Breast epithelium (tissue), 4 donors: ENCODE data around the gene IMMP2L. TPM values are rescaled to one million over a fixed set of nuclear protein-coding genes. Genes with fewer than 3 reads are reported as not detected.
"Not testable (repeated sequence)": the region's sequence is repeated elsewhere in the genome, so short reads cannot be mapped to it uniquely, and the experiment has no call there.

ENCODE experiments used
- DNase-seq, 2 donors: peaks; one replicate each; pipeline ENCODE4 v3.0.0-alpha.2; 2019; ENCODE audit warnings: low spot score in 2 of 2
- H3K27ac ChIP-seq, 2 donors: fragments of 200-600 bp; sonication (generic) in 1 of 2; one replicate each; pipeline ENCODE4 v1.5.1; 2016 to 2019; ENCODE audit warnings: mild to moderate bottlenecking in 1 of 2
- H3K27me3 ChIP-seq, 2 donors: fragments of 200-600 bp; sonication (generic) in 1 of 2; one replicate each; pipeline versions ENCODE4 v1.5.1 to v1.6.0; 2017 to 2019; ENCODE audit warnings: control low read depth in 1 of 2, mild to moderate bottlenecking in 1 of 2
- H3K36me3 ChIP-seq: fragments of 200-600 bp; one replicate; pipeline ENCODE4 v1.5.1; 2019
- H3K4me1 ChIP-seq, 2 donors: fragments of 200-600 bp; sonication (generic); one replicate each; pipeline ENCODE4 v1.5.1; 2016 to 2019; ENCODE audit warnings: control low read depth in 1 of 2
- H3K4me3 ChIP-seq, 3 donors: fragments of 200-600 bp; sonication (generic); 1 replicate in 2 of 3; 2 replicates in 1 of 3; pipeline ENCODE4 v1.5.1; 2016 to 2019; ENCODE audit warnings: mild to moderate bottlenecking in 3 of 3, moderate library complexity in 2 of 3
- H3K9me3 ChIP-seq, 2 donors: fragments of 200-600 bp; sonication (generic) in 1 of 2; one replicate each; pipeline ENCODE4 v1.5.1; 2016 to 2019; ENCODE audit warnings: control low read depth in 1 of 2
- CTCF ChIP-seq, 3 donors: fragments of 450-650 bp; IDR thresholded peaks; one replicate each; pipeline ENCODE4 v1.5.1; 2016 to 2017; ENCODE audit warnings: antibody characterized with exemption in 3 of 3, mild to moderate bottlenecking in 3 of 3, moderate library complexity in 3 of 3
- POLR2A ChIP-seq: fragments of 450-650 bp; IDR thresholded peaks from one replicate; pipeline ENCODE4 v1.6.1; 2016; ENCODE audit warnings: antibody characterized with exemption, mild to moderate bottlenecking, moderate library complexity
- POLR2AphosphoS5 ChIP-seq, 3 donors: sonication (generic); formaldehyde crosslinking; IDR thresholded peaks; one replicate each; pipeline ENCODE4 v1.6.1; 2017; ENCODE audit warnings: antibody characterized with exemption in 3 of 3
- intact Hi-C: fragments of 100-400 bp; cut with DNase I; formaldehyde crosslinking; loops from one replicate; pipeline ENCODE4 v1.15.1; 2023; ENCODE audit warnings: low total_unique reads
- total RNA-seq, 3 donors: library from RNA; depleted of rRNA; stranded (reverse); fragments of >200 nt; gene quantifications; one replicate each; pipeline ENCODE4 v1.1.0, GENCODE V29; 2016

The IMMP2L gene
- total RNA-seq, 3 donors from 2014 or later, result 19.8 to 39.7 (median 30.8) TPM

GRCh38 chr7:111473449-111474198, 88.7 kb downstream of the IMMP2L start:
- no peak overlapping the region for H3K4me3 ChIP-seq
- H3K27ac ChIP-seq, result no peak overlapping the region
- TF ChIP-seq POLR2A (no peak), CTCF (IDR thresholded peaks at IDR 0.05) (no peak), POLR2AphosphoS5 (IDR thresholded peaks at IDR 0.05) (no peak)
- H3K27me3 ChIP-seq, result no peaks in the 10 kb centered on the region
- H3K36me3 ChIP-seq, result no peaks in the 10 kb centered on the region
- H3K4me1 ChIP-seq, result no peaks in the 10 kb centered on the region
- no peak for DNase-seq
- intact Hi-C loops, result loop anchor here (5.0 kb wide), 1 partner anchor 184 kb away; no protein-coding TSS in a partner anchor
- no peaks in the 10 kb centered on the region for H3K9me3 ChIP-seq

GRCh38 chr7:111470998-111471397, 91.3 kb downstream of the IMMP2L start:
- no peak for DNase-seq
- H3K36me3 ChIP-seq, result no peaks in the 10 kb centered on the region
- intact Hi-C loops, result loop anchor here (5.0 kb wide), 1 partner anchor 186 kb away; no protein-coding TSS in a partner anchor
- H3K4me3 ChIP-seq, result no peak overlapping the region
- no peaks in the 10 kb centered on the region for H3K4me1 ChIP-seq
- no peaks in the 10 kb centered on the region for H3K27me3 ChIP-seq
- H3K9me3 ChIP-seq, result no peaks in the 10 kb centered on the region
- no peak for TF ChIP-seq CTCF (IDR thresholded peaks at IDR 0.05)
- TF ChIP-seq POLR2A, result no peak
- TF ChIP-seq POLR2AphosphoS5 (IDR thresholded peaks at IDR 0.05), result no peak
- H3K27ac ChIP-seq, result no peak overlapping the region

- DNase-seq, H3K27me3 ChIP-seq, H3K4me1 ChIP-seq, H3K36me3 ChIP-seq, H3K4me3 ChIP-seq, H3K27ac ChIP-seq, H3K9me3 ChIP-seq: not testable (repeated sequence)
- intact Hi-C loops, result loop anchor here (5.0 kb wide), 1 partner anchor 187 kb away; no protein-coding TSS in a partner anchor
These were observed 92.4 kb downstream of the IMMP2L start for GRCh38 chr7:111469894-111470293.

- H3K36me3 ChIP-seq, H3K27ac ChIP-seq, intact Hi-C loops, H3K4me3 ChIP-seq, H3K9me3 ChIP-seq, H3K27me3 ChIP-seq, DNase-seq, H3K4me1 ChIP-seq: not testable (repeated sequence)
These were observed 96.5 kb downstream of the IMMP2L start for GRCh38 chr7:111465774-111466173.

GRCh38 chr7:111460695-111461094, 101.6 kb downstream of the IMMP2L start:
- H3K9me3 ChIP-seq, result no peaks in the 10 kb centered on the region
- no peak overlapping the region for H3K4me3 ChIP-seq
- H3K36me3 ChIP-seq, result no peaks in the 10 kb centered on the region
- intact Hi-C loops, result no loop called here
- TF ChIP-seq CTCF (IDR thresholded peaks at IDR 0.05), result no peak
- no peak for TF ChIP-seq POLR2A
- TF ChIP-seq POLR2AphosphoS5 (IDR thresholded peaks at IDR 0.05), result no peak
- H3K27ac ChIP-seq, result no peak overlapping the region
- H3K4me1 ChIP-seq, result no peaks in the 10 kb centered on the region
- DNase-seq, result no peak
- no peaks in the 10 kb centered on the region for H3K27me3 ChIP-seq

- H3K27me3 ChIP-seq, result no peaks in the 10 kb centered on the region
- no peak overlapping the region for H3K4me3 ChIP-seq
- intact Hi-C loops, result no loop called here
- TF ChIP-seq POLR2AphosphoS5 (IDR thresholded peaks at IDR 0.05) (no peak), POLR2A (no peak), CTCF (IDR thresholded peaks at IDR 0.05) (no peak)
- H3K36me3 ChIP-seq, result no peaks in the 10 kb centered on the region
- H3K27ac ChIP-seq, result no peak overlapping the region
- DNase-seq, result no peak
- H3K4me1 ChIP-seq, result no peaks in the 10 kb centered on the region
- no peaks in the 10 kb centered on the region for H3K9me3 ChIP-seq
These were observed 102.5 kb downstream of the IMMP2L start for GRCh38 chr7:111459757-111460280.
